Epithelial cell of proximal tubule (primary cell): ENCODE measurements around the gene PANX2. TPM values are rescaled to one million over a fixed set of nuclear protein-coding genes. Genes with fewer than 3 reads are reported as not detected.

Experiments
- DNase-seq: peaks from one replicate; pipeline ENCODE4 v3.0.0-alpha.2; 2011; ENCODE audit warnings: low read depth
- H3K4me3 ChIP-seq: 2 replicates; pipeline ENCODE4 v1.5.1; 2011; ENCODE audit warnings: low read depth, mild to moderate bottlenecking, low read length
- CTCF ChIP-seq: conservative IDR thresholded peaks from 2 replicates; pipeline ENCODE4 v1.5.1; 2012; ENCODE audit warnings: low read depth, mild to moderate bottlenecking, low read length
- total RNA-seq: library from RNA; depleted of rRNA; stranded (reverse); fragments of >200 nt; gene quantifications from 2 replicates; pipeline ENCODE4 v1.2.3, GENCODE V29; 2015

The PANX2 gene
- total RNA-seq, 1 donor from 2014 or later, result 0.12 TPM

GRCh38 chr22:50148166-50148500 is 22.4 kb upstream of the PANX2 start:
- no peak for TF ChIP-seq CTCF
- H3K4me3 ChIP-seq, result no peak overlapping the region
- no peak for DNase-seq

- peak; percentile 32 for DNase-seq
- TF ChIP-seq CTCF, result peak; percentile 89
- H3K4me3 ChIP-seq, result peak overlapping the region; percentile 23
Observed at GRCh38 chr22:50148991-50149721, 21.4 kb upstream of the PANX2 start.

- DNase-seq, result no peak
- no peak overlapping the region for H3K4me3 ChIP-seq
- no peak for TF ChIP-seq CTCF
Observed at GRCh38 chr22:50150161-50151129, 20.1 kb upstream of the PANX2 start.

GRCh38 chr22:50151571-50152537 is 18.7 kb upstream of the PANX2 start:
- DNase-seq, result no peak
- H3K4me3 ChIP-seq, result no peak overlapping the region
- no peak for TF ChIP-seq CTCF

GRCh38 chr22:50153056-50153755 is 17.3 kb upstream of the PANX2 start:
- no peak for TF ChIP-seq CTCF
- no peak for DNase-seq
- H3K4me3 ChIP-seq, result no peak overlapping the region

- no peak for TF ChIP-seq CTCF
- no peak for DNase-seq
- H3K4me3 ChIP-seq, result no peak overlapping the region
Observed at GRCh38 chr22:50153756-50154140, 16.8 kb upstream of the PANX2 start.
